Glutamatergic neuron (in vitro differentiated cells): ENCODE results near the gene FARSB. TPM values are rescaled to one million over a fixed set of nuclear protein-coding genes. Genes with fewer than 3 reads are reported as not detected.

ENCODE experiments used
- DNase-seq: peaks from one replicate; pipeline ENCODE4 v3.0.0; 2022
- H3K27ac Mint-ChIP-seq: one replicate; pipeline ENCODE4 v1.8.0; 2020; ENCODE audit warnings: mild to moderate bottlenecking, mixed read lengths, inconsistent platforms; ENCODE audit not compliant: unreplicated experiment
- H3K27me3 Mint-ChIP-seq: one replicate; pipeline ENCODE4 v1.8.0; 2020; ENCODE audit warnings: mild to moderate bottlenecking, moderate library complexity, mixed read lengths, inconsistent platforms; ENCODE audit not compliant: unreplicated experiment
- H3K36me3 Mint-ChIP-seq: one replicate; pipeline ENCODE4 v1.8.0; 2020; ENCODE audit warnings: mild to moderate bottlenecking, mixed read lengths, inconsistent platforms; ENCODE audit not compliant: unreplicated experiment
- H3K4me1 Mint-ChIP-seq: one replicate; pipeline ENCODE4 v1.8.0; 2020; ENCODE audit warnings: mild to moderate bottlenecking, low read depth, mixed read lengths, inconsistent platforms; ENCODE audit not compliant: unreplicated experiment
- H3K4me3 Mint-ChIP-seq: one replicate; pipeline ENCODE4 v1.8.0; 2020; ENCODE audit warnings: mild to moderate bottlenecking, mixed read lengths, inconsistent platforms; ENCODE audit not compliant: unreplicated experiment
- H3K9me3 Mint-ChIP-seq: one replicate; pipeline ENCODE4 v1.8.0; 2020; ENCODE audit warnings: mild to moderate bottlenecking, moderate library complexity, mixed read lengths, inconsistent platforms; ENCODE audit not compliant: unreplicated experiment
- total RNA-seq: library from RNA; stranded (reverse); fragmentation: NEBNext Ultra II Directional; extraction: Animal tissue kit (Norgen Biotek cat#: 25700); gene quantifications from one replicate; pipeline ENCODE4 v1.2.1, GENCODE V29; 2021; ENCODE audit not compliant: unreplicated experiment
- TF ChIP-seq, protein P1 (sequence below): fragments of 200-600 bp; sonication (generic); IDR thresholded peaks from one replicate; pipeline ENCODE4 v1.5.0; 2021; ENCODE audit not compliant: partially characterized antibody, unreplicated experiment

The FARSB gene
- total RNA-seq, 1 donor from 2014 or later = 18.8 TPM

- H3K9me3 Mint-ChIP-seq = no peaks in the 10 kb centered on the region
- TF ChIP-seq, protein P1, sequence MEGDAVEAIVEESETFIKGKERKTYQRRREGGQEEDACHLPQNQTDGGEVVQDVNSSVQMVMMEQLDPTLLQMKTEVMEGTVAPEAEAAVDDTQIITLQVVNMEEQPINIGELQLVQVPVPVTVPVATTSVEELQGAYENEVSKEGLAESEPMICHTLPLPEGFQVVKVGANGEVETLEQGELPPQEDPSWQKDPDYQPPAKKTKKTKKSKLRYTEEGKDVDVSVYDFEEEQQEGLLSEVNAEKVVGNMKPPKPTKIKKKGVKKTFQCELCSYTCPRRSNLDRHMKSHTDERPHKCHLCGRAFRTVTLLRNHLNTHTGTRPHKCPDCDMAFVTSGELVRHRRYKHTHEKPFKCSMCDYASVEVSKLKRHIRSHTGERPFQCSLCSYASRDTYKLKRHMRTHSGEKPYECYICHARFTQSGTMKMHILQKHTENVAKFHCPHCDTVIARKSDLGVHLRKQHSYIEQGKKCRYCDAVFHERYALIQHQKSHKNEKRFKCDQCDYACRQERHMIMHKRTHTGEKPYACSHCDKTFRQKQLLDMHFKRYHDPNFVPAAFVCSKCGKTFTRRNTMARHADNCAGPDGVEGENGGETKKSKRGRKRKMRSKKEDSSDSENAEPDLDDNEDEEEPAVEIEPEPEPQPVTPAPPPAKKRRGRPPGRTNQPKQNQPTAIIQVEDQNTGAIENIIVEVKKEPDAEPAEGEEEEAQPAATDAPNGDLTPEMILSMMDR = no peak
- DNase-seq = no peak
Measured at GRCh38 chr2:222575618-222576017, 80.3 kb downstream of the FARSB start.

GRCh38 chr2:222572751-222573174 is 83.1 kb downstream of the FARSB start:
- H3K4me3 Mint-ChIP-seq = peak overlapping the region; percentile 2
- H3K9me3 Mint-ChIP-seq = no peaks in the 10 kb centered on the region
- TF ChIP-seq, protein P1 = no peak
- peaks cover 22% of the 10 kb centered on the region for H3K4me1 Mint-ChIP-seq
- no peaks in the 10 kb centered on the region for H3K36me3 Mint-ChIP-seq
- DNase-seq = no peak
- peak overlapping the region; percentile 17 for H3K27ac Mint-ChIP-seq
- H3K27me3 Mint-ChIP-seq = no peaks in the 10 kb centered on the region

More at GRCh38 chr2:222575618-222576017, 80.3 kb downstream of the FARSB start:
- no peak overlapping the region for H3K27ac Mint-ChIP-seq
- H3K27me3 Mint-ChIP-seq = no peaks in the 10 kb centered on the region
- H3K36me3 Mint-ChIP-seq = no peaks in the 10 kb centered on the region
- peaks cover 22% of the 10 kb centered on the region for H3K4me1 Mint-ChIP-seq
- H3K4me3 Mint-ChIP-seq = no peak overlapping the region

GRCh38 chr2:222572264-222572721 is 83.6 kb downstream of the FARSB start:
- TF ChIP-seq, protein P1 = no peak
- Mint-ChIP-seq H3K36me3 (no peaks in the 10 kb centered on the region), H3K4me3 (no peak overlapping the region), H3K9me3 (no peaks in the 10 kb centered on the region), H3K4me1 (peaks cover 22% of the 10 kb centered on the region), H3K27me3 (no peaks in the 10 kb centered on the region), H3K27ac (peak overlapping the region; percentile 17)
- no peak for DNase-seq

- TF ChIP-seq, protein P1 = no peak
- H3K9me3 Mint-ChIP-seq = no peaks in the 10 kb centered on the region
Measured at GRCh38 chr2:222569826-222570225, 86.1 kb downstream of the FARSB start.

GRCh38 chr2:222568865-222569264 is 87.0 kb downstream of the FARSB start:
- no peaks in the 10 kb centered on the region for H3K36me3 Mint-ChIP-seq
- H3K4me1 Mint-ChIP-seq = peaks cover 22% of the 10 kb centered on the region
- no peak overlapping the region for H3K27ac Mint-ChIP-seq
- DNase-seq = no peak
- H3K9me3 Mint-ChIP-seq = no peaks in the 10 kb centered on the region
- TF ChIP-seq, protein P1 = no peak
- H3K27me3 Mint-ChIP-seq = no peaks in the 10 kb centered on the region
- H3K4me3 Mint-ChIP-seq = no peak overlapping the region

More at GRCh38 chr2:222569826-222570225, 86.1 kb downstream of the FARSB start:
- Mint-ChIP-seq H3K36me3 (no peaks in the 10 kb centered on the region), H3K4me1 (peaks cover 22% of the 10 kb centered on the region), H3K27me3 (no peaks in the 10 kb centered on the region), H3K4me3 (no peak overlapping the region), H3K27ac (no peak overlapping the region)
- no peak for DNase-seq
